Measurements from ENCODE around the gene C2orf42. TPM values are rescaled to one million over a fixed set of nuclear protein-coding genes. Genes with fewer than 3 reads are reported as not detected.

Gene C2orf42
- total RNA-seq, 1 experiment from 2014 or later, result 17.4 TPM

DNA sequence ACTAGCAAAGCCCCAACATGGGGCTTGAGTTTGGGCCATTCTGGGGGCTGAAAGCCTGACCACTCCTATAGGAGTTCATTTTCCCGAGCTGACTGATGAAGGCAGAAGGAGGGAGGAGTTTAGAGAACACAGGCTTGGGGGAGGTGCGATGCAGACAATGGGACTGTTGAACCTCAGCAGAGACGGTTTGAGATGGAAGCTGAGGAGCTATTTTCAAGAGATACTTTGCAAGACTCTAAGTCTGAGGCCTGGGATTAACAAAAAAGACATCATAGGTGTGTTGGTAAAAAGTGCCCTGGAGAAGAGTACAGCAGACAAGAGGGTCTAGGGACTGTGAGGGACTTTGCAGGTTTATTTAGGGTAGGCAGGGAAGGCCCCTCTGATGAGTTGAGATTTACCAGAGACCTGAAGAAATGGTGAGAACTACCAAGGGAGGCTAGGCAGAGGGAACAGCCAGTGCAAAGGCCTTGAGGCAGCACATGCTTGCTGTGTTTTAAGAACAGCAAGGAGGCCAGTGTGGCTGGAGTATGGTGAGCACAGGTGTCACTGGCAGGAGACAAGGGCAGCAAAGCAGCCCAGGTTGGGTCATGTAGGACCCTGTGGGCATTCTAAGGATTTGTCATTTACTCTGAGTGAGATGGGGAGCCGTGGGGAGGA, 71.9 kb downstream of the C2orf42 start:
- ATAC-seq, result peak; percentile 74
- H3K79me2 ChIP-seq (ENCODE audit: insufficient read depth, low read length), result no peaks in the 10 kb centered on the region
- H3K36me3 ChIP-seq (ENCODE audit: control insufficient read depth in 1 of 2, insufficient read depth in 2 of 2, low read length in 2 of 2), result no peaks in the 10 kb centered on the region
- no peaks in the 10 kb centered on the region for H3K27me3 ChIP-seq (ENCODE audit: insufficient read depth, low read length)
- no peaks in the 10 kb centered on the region for H3K9me2 ChIP-seq (ENCODE audit: insufficient read depth)
- DNase-seq (ENCODE audit: low read depth, low spot score), result no peak
- CTCF ChIA-PET, result no interaction called here
- peak overlapping the region; percentile 58 for H3K4me2 ChIP-seq (ENCODE audit: low read length)
- peaks cover 21 to 30% of the 10 kb centered on the region in 2 experiments for H3K4me1 ChIP-seq (ENCODE audit: control insufficient read depth in 1 of 2, insufficient read depth in 2 of 2, low read length in 2 of 2)
- BruUV-seq (replicated peaks), result no TSS peak
- no peaks in the 10 kb centered on the region for H4K20me1 ChIP-seq (ENCODE audit: insufficient read depth)
- RAD21 ChIA-PET (ENCODE audit: low non-redundant PET in 1 of 2, low total read pairs in 2 of 2, uncharacterized antibody in 2 of 2, unreplicated experiment in 2 of 2), result no interaction called here
- H3K4me3 ChIP-seq (replicated peaks in 1 of 2; ENCODE audit: low read depth in 1 of 2, low read length in 2 of 2), result no peak overlapping the region
- POLR2A ChIA-PET, result interaction anchor here (1.0 to 2.7 kb wide), 2 partner anchors 10 to 34 kb away, joined by 4 to 13 read pairs; no protein-coding TSS in a partner anchor
- intact Hi-C loops (cut with micrococcal nuclease), result no loop called here
- H3K27ac ChIP-seq (ENCODE audit: low read depth, low read length), result no peak overlapping the region; the same call in 1 of the 2 replicates
- no peak overlapping the region; the same call in 1 of the 2 replicates for H3K9ac ChIP-seq (ENCODE audit: low read length)
- TF ChIP-seq REST (IDR thresholded peaks at IDR 0.05; ENCODE audit: low read depth) (no peak), EGR1 (IDR thresholded peaks at IDR 0.05; ENCODE audit: low read depth) (no peak)
- TF ChIP-seq, protein P1, sequence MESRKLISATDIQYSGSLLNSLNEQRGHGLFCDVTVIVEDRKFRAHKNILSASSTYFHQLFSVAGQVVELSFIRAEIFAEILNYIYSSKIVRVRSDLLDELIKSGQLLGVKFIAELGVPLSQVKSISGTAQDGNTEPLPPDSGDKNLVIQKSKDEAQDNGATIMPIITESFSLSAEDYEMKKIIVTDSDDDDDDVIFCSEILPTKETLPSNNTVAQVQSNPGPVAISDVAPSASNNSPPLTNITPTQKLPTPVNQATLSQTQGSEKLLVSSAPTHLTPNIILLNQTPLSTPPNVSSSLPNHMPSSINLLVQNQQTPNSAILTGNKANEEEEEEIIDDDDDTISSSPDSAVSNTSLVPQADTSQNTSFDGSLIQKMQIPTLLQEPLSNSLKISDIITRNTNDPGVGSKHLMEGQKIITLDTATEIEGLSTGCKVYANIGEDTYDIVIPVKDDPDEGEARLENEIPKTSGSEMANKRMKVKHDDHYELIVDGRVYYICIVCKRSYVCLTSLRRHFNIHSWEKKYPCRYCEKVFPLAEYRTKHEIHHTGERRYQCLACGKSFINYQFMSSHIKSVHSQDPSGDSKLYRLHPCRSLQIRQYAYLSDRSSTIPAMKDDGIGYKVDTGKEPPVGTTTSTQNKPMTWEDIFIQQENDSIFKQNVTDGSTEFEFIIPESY (IDR thresholded peaks at IDR 0.05; ENCODE audit: extremely low read depth, insufficient replicate concordance, low read length), result no peak
- H3K9me3 ChIP-seq (ENCODE audit: control insufficient read depth in 1 of 2, insufficient read depth in 1 of 2, low read depth in 1 of 2, low read length in 2 of 2), result no peaks in the 10 kb centered on the region
- H2AFZ ChIP-seq (ENCODE audit: low read depth, low read length, poor library complexity, severe bottlenecking), result peak overlapping the region; percentile 97
